ELF-1 (cell line): Measurements from ENCODE around the gene SDK1.

ENCODE experiments used
- DNase-seq: peaks from one replicate; pipeline ENCODE4 v3.0.0-alpha.2; 2016; ENCODE audit warnings: low read depth, low spot score

Gene SDK1

DNA sequence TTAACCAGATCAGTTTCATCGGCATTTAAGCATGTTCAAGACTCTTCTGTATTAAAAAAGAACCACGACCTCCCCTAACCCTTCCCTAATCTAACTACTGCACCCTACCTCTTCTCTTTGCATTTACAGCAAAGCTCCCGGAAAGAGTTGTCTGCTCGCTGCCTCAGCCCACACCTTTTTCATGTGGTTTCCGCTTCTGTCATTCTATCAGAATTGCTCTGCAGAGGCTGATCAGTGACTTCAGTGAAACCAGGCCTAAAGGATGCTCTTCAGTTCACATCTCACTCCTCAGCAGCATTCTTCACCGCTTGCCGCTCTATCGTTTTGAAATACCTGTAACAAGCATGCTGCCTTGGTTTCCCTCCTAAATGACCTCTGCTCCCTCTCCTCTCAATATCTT is 160.9 kb downstream of the SDK1 start:
- DNase-seq: no peak

GRCh38 chr7:3463696-3464095 is 162.6 kb downstream of the SDK1 start:
- DNase-seq: peak; percentile 51

GRCh38 chr7:3464900-3465622 is 164.0 kb downstream of the SDK1 start:
- DNase-seq: no peak

DNA sequence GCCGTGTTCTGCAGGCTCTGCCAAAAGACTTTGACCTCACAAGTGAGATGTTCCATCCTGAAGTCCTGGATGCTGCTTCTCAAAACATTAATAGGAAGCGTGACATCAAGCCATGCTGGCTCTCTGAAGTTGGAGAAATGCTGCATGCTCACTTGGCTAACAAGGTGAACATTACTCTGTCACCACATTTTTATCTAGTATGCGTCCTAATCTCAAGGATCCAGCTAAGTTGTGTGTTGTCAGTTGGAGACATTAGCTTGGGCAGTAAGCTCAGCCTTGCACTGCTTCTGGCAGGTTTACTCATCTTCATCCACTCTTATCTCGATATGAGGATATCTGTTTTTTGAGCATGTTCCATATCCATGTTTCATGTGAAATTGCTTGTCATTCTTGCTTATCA is 165.2 kb downstream of the SDK1 start:
- no peak for DNase-seq

GRCh38 chr7:3469641-3470040 is 168.6 kb downstream of the SDK1 start:
- no peak for DNase-seq

- DNase-seq: no peak
These were observed 179.1 kb downstream of the SDK1 start for GRCh38 chr7:3480197-3480596.

GRCh38 chr7:3481435-3481834 is 180.4 kb downstream of the SDK1 start:
- no peak for DNase-seq

DNA sequence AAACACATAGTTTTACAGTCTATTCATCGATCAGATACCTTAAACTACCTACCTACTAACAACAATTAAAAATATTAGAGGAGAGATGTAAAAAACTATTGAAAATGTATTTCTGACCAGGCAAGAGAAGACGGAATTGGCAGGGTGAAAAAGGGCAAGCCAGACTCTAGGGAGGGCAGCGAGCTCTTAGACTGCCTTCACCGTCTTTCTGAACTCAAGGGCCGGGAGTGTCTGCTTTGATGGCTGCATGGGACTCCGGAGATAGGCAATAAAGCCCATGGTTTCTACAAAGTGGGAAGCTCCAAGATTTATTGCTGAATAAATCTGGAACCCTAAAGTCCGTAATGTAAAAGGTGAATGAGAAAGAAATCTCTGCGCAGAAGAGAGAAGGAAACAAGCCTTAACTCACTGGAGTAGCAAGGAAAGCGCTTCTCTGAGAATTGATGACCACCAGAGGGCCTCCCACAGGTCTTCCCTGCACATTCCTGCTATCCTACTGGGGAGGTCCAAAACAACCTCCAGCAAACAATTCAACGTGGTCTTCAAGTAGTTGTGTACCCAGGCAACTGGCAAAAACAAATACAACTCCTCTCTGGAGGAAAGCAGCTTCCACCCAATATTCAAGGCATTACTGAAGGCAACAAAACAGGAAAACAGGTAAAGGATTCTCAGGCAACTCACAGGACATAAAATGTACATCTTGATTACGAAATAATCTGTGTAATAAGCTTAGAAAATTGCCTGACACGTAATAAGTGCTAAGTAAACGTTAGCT is 181.3 kb downstream of the SDK1 start:
- DNase-seq: peak; percentile 72

- DNase-seq: no peak
These were observed 185.8 kb downstream of the SDK1 start for GRCh38 chr7:3486841-3487240.

DNA sequence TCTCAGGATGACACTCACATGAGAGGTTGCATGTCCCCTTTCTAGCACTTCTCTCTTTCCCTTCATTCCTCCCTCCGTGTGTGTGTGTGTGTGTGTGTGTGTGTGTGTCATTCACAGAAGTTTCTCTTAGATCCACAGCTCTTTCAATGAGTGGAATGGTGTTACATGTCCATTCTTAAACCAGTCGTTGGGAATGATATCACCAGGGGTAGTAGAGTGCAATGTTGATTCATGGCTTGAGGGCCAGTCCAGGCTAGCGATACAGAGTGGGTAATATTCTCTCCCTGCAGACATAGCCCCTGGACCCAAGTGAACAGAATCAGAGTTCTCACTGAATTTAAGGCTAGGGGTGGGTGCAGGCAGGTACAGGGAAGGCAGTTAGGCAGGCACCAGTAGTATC is 187.8 kb downstream of the SDK1 start:
- no peak for DNase-seq

DNA sequence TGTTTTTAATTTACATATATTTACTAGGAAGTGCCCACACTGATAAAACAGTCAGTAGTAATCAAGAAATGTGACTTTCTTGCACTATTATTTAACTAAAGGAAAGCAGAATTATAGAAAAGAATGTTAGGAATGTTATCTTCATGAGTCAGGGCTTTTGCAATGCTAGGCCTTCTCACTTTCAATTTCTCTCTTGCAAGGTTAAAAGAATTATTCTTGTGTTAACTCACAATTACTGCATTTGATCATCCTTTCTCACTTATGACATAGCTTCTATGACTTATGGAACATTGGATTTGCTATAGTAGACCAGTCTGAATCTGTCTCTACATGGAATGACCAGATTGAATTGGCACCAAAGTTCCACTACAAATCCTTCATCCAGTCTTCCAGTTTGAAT is 192.4 kb downstream of the SDK1 start:
- no peak for DNase-seq

DNA sequence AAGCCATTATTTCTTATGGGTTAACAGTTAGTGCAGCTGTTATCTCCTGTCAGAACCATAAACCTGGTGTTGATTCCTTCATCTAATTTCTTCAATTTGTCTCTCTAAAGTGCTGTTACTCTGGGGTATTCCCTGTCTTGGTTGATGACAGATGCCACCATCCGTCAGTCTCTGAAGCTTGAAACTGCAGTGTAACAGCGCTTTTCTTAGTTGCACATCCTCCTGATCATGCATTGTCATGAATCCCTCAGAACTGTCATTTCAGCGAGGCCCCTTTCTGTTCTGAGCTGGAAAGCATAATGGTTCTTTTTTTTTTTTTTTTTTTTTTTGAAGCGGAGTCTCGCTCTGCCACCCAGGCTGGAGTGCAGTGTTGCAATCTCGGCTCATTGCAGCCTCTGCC is 193.9 kb downstream of the SDK1 start:
- no peak for DNase-seq

DNA sequence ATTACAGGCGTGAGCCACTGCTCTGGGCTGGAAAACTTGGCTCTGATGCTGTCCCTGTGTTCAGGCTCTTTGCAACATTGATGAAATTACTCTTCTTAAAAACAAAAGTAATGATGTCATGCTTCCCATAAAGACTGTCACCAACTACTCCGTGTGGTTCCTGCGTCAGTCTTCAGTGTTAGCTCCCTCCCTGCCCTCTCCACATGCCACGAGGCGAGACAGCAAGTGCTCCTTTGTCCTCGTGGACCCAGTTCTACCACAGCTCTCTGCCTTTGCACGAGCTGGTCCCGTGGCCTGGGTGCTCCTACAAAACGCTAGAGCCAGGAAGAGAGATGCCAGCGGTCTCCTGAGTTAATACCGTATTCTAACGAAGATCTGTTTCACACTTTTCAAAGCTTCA is 194.5 kb downstream of the SDK1 start:
- DNase-seq: no peak

DNA sequence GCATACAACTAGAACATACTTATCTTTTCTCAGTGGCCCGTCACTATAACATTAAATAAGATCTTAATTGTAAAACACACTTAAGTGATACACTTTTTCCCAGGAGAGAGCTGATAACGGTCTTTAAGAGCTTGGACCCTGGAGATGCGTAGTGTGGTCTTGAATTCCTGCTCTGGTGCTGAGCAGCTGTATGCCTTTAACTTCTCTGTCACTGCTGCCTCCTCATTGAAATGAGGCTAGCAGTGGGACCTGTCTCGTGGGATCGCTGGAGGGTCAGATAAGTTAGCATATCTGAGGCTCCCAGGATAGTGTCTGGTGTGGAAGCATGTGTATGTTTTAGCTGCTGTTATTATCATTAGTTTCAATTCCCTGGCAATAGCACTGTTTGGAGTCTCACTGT is 194.9 kb downstream of the SDK1 start:
- DNase-seq: no peak

DNA sequence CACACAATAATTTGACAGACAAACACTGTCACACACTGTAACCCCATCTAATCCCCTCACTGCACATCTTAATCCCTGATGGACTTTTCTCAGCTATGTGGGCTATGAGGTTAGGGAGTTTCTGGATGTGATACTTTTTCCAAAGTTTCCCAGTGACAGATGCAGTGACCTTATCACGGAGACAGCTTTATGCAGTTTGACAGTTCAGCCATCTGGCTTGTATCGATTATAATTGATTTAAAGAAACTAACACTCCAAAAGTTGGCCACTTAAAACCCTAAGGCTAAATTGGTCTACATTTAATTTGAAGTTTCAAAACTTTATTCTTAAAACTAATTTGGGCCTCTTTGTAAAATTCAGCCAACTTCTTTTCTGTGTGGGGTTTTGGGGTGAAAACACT is 196.7 kb downstream of the SDK1 start:
- DNase-seq: no peak

DNA sequence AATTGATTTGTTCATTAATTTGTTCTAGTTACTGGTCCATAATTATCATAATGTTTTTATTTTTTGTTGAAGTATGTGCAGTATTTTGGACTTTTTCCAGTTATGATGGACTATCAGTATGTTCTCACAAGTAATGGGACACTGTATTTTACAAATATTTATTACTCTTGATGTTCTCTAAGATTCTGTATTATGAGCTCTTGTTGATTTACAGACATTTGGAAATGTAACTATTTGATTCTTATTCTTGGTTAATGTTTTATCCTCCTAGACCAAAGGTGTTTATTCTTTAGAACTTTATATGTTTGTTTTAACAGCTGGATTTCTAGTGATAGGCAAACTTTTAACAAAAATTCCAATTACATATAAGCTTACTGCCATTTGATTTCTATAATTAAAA is 200.6 kb downstream of the SDK1 start:
- DNase-seq: no peak

GRCh38 chr7:3504384-3504783 is 203.3 kb downstream of the SDK1 start:
- DNase-seq: no peak

DNA sequence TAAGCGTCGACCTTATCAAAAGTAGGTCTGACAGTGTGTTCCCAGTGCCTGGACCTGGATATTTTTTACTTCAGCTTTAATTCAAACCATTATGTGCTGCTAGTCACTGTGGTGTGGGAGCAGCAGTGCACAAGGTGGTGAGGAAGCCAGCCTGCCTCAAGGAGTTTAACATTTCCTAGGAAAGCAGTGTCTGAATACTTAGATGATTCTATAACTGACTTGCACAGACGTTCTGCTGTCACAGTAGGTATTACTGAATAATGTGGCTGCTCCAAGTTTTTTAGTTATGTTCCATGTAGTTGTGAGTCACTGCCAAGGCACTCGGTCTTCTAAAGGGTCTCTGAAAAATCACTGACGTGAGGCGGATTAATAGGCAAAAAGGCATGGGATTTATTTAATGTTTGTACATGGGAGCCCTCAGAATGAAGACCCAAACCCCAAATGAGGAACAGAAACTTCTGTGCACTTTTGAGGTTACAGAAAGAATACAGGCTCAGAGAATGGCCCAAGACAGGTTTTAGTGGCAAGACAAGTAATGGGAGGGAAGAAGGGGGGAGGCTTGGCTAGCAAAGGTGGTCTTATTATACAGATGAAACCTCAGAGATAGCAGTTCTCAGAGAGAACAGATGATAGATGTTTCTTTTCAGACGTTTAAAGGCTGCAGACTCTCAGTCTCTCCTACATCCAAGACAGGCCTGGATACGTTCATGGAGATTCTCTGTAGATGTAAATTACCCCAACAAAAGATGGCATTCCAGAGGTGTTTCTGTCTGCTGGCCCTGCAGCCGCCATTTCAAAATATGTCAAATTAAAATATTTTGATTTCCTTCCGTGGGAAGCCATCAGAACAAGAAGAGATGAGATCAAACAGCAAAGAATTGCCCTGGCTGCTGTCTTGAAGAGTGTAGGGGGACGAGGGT is 209.3 kb downstream of the SDK1 start:
- DNase-seq: no peak

GRCh38 chr7:3517344-3517743 is 216.3 kb downstream of the SDK1 start:
- no peak for DNase-seq

DNA sequence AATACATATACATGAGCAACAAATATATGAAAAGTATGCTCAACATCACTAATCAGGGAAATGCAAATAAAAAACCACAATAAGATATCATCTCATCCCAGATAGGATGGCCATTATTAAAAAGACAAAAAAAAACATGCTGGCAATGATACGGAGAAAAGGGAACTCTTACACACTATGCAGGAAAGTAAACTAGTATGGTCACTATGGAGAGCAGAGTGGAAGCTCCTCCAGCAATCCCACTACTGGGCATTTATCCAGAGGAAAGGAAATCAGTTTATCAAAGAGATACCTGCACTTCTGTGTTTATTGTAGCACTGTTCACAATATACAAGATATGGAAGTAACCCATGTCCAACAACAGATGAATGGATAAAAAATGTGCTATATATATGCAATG is 217.5 kb downstream of the SDK1 start:
- DNase-seq: no peak

DNA sequence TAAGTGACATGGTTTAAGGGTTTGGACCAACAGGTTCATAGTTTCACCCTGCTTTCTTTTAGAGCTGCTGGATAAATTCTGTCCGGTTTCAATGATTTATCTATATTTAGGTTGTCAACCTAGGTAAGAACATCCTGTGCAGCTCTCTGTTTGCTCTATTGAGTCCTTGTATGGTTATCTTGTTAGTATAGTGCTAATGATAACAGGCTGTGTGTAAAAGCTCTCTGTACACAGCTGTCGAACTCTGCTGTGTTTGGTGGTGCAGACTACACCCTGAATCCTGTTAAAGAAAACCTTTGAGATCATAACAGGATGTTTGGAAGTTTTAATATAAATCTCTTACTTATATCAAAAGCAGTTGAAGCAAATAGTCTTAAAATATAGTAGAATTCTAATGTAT is 219.2 kb downstream of the SDK1 start:
- no peak for DNase-seq

GRCh38 chr7:3527496-3528124 is 226.6 kb downstream of the SDK1 start:
- DNase-seq: no peak
